Measurements from ENCODE around the gene RNF111.

GRCh38 chr15:59111251-59111650 lies 123.8 kb downstream of the RNF111 start:
- no peak for TF ChIP-seq POLR2A (IDR thresholded peaks at IDR 0.05)
- TF ChIP-seq CTCF (IDR thresholded peaks at IDR 0.05), result no peak
- TF ChIP-seq POLR2AphosphoS5 (IDR thresholded peaks at IDR 0.05), result no peak
- TF ChIP-seq EP300 (IDR thresholded peaks at IDR 0.05; ENCODE audit: low read depth), result no peak
